Activated CD8-positive, alpha-beta T cell treated with anti-CD3 and anti-CD28 coated beads, Interleukin-2, amount 10 ng/mL, durations not matched to agents 7 days and 5 days (primary cell): ENCODE measurements around the gene QPRT. TPM values are rescaled to one million over a fixed set of nuclear protein-coding genes. Genes with fewer than 3 reads are reported as not detected.
"Not testable (repeated sequence)": the region's sequence is repeated elsewhere in the genome, so short reads cannot be mapped to it uniquely, and the experiment has no call there.

Experiments used
- ATAC-seq: fragments of 150-1000 bp; cut with Tn5 transposase; one replicate; pipeline ENCODE4 v1.10.0; 2021; ENCODE audit warnings: moderate library complexity
- CTCF ChIA-PET: fragments of 350-600 bp; sonication (Branson Sonifier 250); formaldehyde crosslinking; loops from one replicate; lab custom pipeline; 2021; ENCODE audit warnings: antibody characterized with exemption; lab: Charles Lee
- POLR2A ChIA-PET: fragments of 350-600 bp; sonication (Branson Sonifier 250); formaldehyde crosslinking; loops from one replicate; lab custom pipeline; 2021; ENCODE audit warnings: antibody characterized with exemption; lab: Charles Lee
- DNase-seq: peaks from one replicate; pipeline ENCODE4 v3.0.0-alpha.2; 2020
- H3K27ac Mint-ChIP-seq: one replicate; pipeline ENCODE4 v1.8.0; 2021; ENCODE audit warnings: mild to moderate bottlenecking, mixed read lengths
- H3K27me3 Mint-ChIP-seq: one replicate; pipeline ENCODE4 v1.8.0; 2021; ENCODE audit warnings: low read depth, mixed read lengths
- H3K36me3 Mint-ChIP-seq: one replicate; pipeline ENCODE4 v1.8.0; 2021; ENCODE audit warnings: low read depth, mixed read lengths
- H3K4me1 Mint-ChIP-seq: one replicate; pipeline ENCODE4 v1.8.0; 2021; ENCODE audit warnings: low read depth, mixed read lengths
- H3K4me3 Mint-ChIP-seq: one replicate; pipeline ENCODE4 v1.8.0; 2021; ENCODE audit warnings: mild to moderate bottlenecking, mixed read lengths
- H3K9me3 Mint-ChIP-seq: one replicate; pipeline ENCODE4 v1.8.0; 2022; ENCODE audit warnings: mixed read lengths; ENCODE audit not compliant: insufficient read depth
- total RNA-seq, 2 experiments: library from RNA; stranded (reverse); gene quantifications; one replicate each; pipeline ENCODE4 v1.2.3, GENCODE V29; 2021

The QPRT gene
- total RNA-seq, 2 experiments from 2014 or later = 8.6 to 10.2 TPM

DNA sequence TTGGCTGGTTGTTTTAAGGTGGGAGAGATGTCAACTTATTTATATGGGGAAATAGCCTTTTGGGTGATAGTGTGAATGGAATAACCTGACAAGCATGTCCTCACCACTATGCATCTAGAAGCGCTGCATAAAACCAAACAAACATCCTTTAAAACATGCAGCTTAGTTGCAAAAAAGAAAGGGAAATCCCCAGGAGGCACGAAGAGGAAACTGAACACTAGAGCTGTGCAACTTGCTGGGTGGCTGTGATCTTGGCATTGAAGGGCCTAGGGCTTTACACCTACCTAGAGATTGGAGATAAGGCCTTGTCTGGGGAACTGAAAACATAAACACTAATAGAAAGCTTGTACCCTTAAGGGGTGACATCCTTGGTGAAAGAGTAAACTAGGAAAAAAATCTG is 59.5 kb downstream of the QPRT start:
- H3K27ac Mint-ChIP-seq = peak overlapping the region; percentile 77
- H3K4me3 Mint-ChIP-seq = peak overlapping the region; percentile 40
- peaks cover 3% of the 10 kb centered on the region for H3K27me3 Mint-ChIP-seq
- H3K9me3 Mint-ChIP-seq = no peaks in the 10 kb centered on the region
- POLR2A ChIA-PET = interaction anchor here (0.6 to 2.3 kb wide), 4 partner anchors 9 to 703 kb away, joined by 3 to 9 read pairs (median 4); partner anchors contain the start of gene KIF22
- H3K4me1 Mint-ChIP-seq = peaks cover 60% of the 10 kb centered on the region
- DNase-seq = peak; percentile 66
- CTCF ChIA-PET = interaction anchor here (0.6 to 3.2 kb wide), 13 partner anchors 9 to 79 kb away, joined by 3 to 24 read pairs (median 5); partner anchors contain the start of genes KIF22 and PAGR1
- ATAC-seq = peak; percentile 83
- peaks cover 49% of the 10 kb centered on the region for H3K36me3 Mint-ChIP-seq

DNA sequence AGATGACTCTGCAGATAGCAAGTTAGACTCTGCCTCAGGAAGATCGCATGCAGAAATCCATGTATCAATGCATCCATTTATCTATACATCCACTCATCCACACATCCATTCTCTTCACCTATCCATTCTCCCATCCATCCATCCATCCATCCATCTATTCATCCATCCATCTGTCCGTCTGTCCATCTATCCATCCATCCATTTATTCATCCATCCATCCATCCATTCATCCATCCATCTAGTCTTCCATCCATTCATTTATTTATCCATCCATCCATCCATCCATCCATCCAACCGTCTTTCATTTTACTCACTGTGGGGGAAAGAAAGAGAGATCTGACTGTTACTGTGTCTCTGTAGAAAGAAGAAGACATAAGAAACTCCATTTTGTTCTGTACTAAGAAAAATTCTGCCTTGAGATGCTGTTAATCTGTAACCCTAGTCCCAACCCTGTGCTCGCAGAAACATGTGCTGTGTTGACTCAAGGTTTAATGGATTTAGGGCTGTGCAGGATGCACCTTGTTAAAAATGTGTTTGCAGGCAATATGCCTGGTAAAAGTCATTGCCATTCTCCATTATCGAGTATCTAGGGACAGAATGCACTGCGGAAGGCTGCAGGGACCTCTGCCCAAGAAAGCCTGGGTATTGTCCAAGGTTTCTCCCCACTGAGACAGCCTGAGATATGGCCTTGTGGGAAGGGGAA is 61.1 kb downstream of the QPRT start:
- H3K9me3 Mint-ChIP-seq, ATAC-seq, DNase-seq, H3K27me3 Mint-ChIP-seq, H3K4me3 Mint-ChIP-seq: not testable (repeated sequence)
- peak overlapping the region; percentile 13 for H3K27ac Mint-ChIP-seq
- ChIA-PET POLR2A (interaction anchor here (2.3 kb wide), 1 partner anchor 51 kb away, joined by 9 read pairs; the partner anchor contains the start of gene KIF22), CTCF (interaction anchor here (2.0 to 3.2 kb wide), 2 partner anchors 45 to 50 kb away, joined by 21 to 24 read pairs; partner anchors contain the start of gene KIF22)
- peaks cover 70% of the 10 kb centered on the region for H3K4me1 Mint-ChIP-seq
- H3K36me3 Mint-ChIP-seq = peaks cover 59% of the 10 kb centered on the region

DNA sequence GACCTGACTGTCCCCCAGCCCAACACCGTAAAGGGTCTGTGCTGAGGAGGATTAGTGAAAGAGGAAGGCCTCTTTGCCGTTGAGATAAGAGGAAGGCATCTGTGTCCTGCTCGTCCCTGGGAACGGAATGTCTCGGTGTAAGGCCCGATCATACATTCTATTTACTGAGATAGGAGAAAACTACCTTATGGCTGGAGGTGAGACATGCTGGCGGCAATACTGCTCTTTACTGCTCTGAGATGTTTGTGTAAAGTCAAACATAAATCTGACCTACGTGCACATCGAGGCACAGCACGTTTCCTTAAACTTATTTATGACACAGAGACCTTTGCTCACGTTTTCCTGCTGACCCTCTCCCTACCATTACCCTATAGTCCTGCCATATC is 61.6 kb downstream of the QPRT start:
- DNase-seq, H3K4me3 Mint-ChIP-seq, H3K27me3 Mint-ChIP-seq, H3K27ac Mint-ChIP-seq, CTCF ChIA-PET, ATAC-seq, H3K9me3 Mint-ChIP-seq: not testable (repeated sequence)
- peaks cover 64% of the 10 kb centered on the region for H3K36me3 Mint-ChIP-seq
- POLR2A ChIA-PET = interaction anchor here (1.0 kb wide), 1 partner anchor 50 kb away, joined by 3 read pairs; the partner anchor contains the start of gene KIF22
- peaks cover 70% of the 10 kb centered on the region for H3K4me1 Mint-ChIP-seq

DNA sequence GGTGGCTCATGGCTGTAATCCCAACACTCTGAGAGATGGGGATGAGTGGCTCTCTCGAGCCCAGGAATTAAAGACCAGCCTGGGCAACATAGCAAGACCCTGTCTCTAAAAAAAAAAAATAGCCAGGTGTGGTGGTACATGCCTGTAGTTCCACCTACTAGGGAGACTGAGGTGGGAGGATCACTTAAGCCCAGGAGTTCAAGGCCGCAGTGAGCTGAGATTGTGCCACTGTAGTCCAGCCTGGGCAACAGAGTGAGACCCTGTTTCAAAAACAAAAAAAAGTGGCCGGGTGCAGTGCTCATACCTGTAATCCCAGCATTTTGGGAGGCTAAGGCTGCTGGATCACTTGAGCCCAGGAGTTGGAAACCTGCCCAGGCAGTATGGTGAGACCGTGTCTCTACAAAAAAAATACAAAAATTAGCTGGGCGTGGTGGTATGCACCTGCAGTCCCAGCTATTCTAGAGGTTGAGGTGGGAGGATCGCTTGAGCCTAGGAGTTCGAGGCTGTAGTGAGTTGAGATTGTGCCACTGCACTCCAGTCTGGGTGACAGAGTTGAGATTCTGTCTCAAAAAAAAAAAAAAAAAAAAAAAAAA is 63.8 kb downstream of the QPRT start:
- peak overlapping the region; percentile 7 for H3K27ac Mint-ChIP-seq
- H3K9me3 Mint-ChIP-seq = no peaks in the 10 kb centered on the region
- peak overlapping the region; percentile 75 for H3K4me3 Mint-ChIP-seq
- peaks cover 65% of the 10 kb centered on the region for H3K36me3 Mint-ChIP-seq
- H3K4me1 Mint-ChIP-seq = peaks cover 80% of the 10 kb centered on the region
- POLR2A ChIA-PET = interaction anchor here (0.6 to 1.6 kb wide), 3 partner anchors 11 to 43 kb away, joined by 3 to 5 read pairs (median 4); no protein-coding TSS in a partner anchor
- ATAC-seq = no peak
- no peaks in the 10 kb centered on the region for H3K27me3 Mint-ChIP-seq
- CTCF ChIA-PET = interaction anchor here (1.9 to 2.1 kb wide), 2 partner anchors 47 to 74 kb away, joined by 8 to 14 read pairs; partner anchors contain the start of genes KIF22 and PAGR1
- no peak for DNase-seq

DNA sequence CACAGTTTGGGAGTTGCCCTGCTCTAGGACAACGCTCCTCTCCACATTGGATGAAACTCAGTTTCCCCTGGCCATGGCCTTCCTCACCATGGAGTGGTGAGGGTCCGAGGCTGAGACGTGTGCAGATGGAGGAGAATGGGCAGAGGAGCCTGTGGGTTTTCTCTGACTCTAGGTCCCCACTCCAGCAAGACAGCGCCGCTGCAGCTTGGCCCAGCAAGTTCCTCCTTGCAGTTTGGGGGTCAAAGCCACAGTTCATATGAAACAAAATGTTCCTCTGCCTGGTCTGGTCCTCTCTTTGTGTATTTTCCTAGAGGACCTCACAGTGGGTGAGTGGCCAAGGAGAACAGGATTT is 64.5 kb downstream of the QPRT start:
- peaks cover 66% of the 10 kb centered on the region for H3K36me3 Mint-ChIP-seq
- ATAC-seq (no peak), DNase-seq (no peak)
- no peaks in the 10 kb centered on the region for H3K27me3 Mint-ChIP-seq
- H3K4me1 Mint-ChIP-seq = peaks cover 76% of the 10 kb centered on the region
- peak overlapping the region; percentile 75 for H3K4me3 Mint-ChIP-seq
- ChIA-PET CTCF (interaction anchor here (1.0 to 2.1 kb wide), 4 partner anchors 29 to 73 kb away, joined by 4 to 14 read pairs (median 8); partner anchors contain the start of genes KIF22 and PAGR1), POLR2A (interaction anchor here (0.6 to 1.9 kb wide), 7 partner anchors 11 to 441 kb away, joined by 3 to 7 read pairs (median 4); partner anchors contain the start of gene KIF22)
- no peaks in the 10 kb centered on the region for H3K9me3 Mint-ChIP-seq
- H3K27ac Mint-ChIP-seq = peak overlapping the region; percentile 76

DNA sequence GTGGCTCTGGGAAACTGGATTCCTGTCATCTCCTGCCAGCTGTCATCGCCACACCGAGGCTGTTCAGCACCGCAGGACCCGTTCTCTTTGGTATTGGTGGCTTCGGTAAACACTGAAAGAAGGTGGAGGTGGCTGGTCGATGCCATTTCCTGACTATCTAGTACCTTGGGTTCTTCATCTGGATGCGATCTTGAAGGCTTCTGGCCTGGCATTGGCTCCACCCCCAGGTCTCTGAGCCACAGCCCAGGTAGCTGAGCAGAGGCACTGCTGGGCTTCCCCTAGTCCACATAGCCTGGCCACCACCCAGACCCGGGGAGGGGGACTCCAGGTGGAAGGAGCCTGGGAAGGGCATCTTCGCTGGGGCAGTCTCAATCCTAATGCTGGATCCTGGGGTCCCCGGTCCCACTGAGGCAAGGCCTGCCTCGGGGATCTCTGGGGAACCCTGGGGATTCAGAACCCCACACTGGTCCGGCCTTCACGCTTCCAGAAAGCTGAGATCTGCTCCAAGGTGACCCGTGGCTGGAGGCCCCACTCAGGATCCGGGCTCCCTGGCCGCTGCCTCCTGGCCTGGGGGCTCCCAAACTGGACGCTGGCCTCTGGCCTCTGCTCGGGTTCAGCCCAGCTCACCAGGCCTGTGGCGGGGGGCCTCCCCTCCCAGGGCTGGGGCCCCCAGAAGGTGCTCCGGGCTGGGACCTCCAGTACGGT is 65.0 kb downstream of the QPRT start:
- Mint-ChIP-seq H3K27ac (peak overlapping the region; percentile 76), H3K9me3 (no peaks in the 10 kb centered on the region), H3K4me3 (peak overlapping the region; percentile 99), H3K4me1 (peaks cover 75% of the 10 kb centered on the region), H3K36me3 (peaks cover 67% of the 10 kb centered on the region), H3K27me3 (no peaks in the 10 kb centered on the region)
- ATAC-seq = peak; percentile 11
- POLR2A ChIA-PET = interaction anchor here (0.6 to 3.0 kb wide), 8 partner anchors 10 to 440 kb away, joined by 3 to 27 read pairs (median 4); partner anchors contain the start of gene KIF22
- DNase-seq = peak; percentile 49
- CTCF ChIA-PET = interaction anchor here (0.6 to 2.1 kb wide), 8 partner anchors 11 to 288 kb away, joined by 3 to 14 read pairs (median 4); partner anchors contain the start of genes KIF22, MAZ and PAGR1

DNA sequence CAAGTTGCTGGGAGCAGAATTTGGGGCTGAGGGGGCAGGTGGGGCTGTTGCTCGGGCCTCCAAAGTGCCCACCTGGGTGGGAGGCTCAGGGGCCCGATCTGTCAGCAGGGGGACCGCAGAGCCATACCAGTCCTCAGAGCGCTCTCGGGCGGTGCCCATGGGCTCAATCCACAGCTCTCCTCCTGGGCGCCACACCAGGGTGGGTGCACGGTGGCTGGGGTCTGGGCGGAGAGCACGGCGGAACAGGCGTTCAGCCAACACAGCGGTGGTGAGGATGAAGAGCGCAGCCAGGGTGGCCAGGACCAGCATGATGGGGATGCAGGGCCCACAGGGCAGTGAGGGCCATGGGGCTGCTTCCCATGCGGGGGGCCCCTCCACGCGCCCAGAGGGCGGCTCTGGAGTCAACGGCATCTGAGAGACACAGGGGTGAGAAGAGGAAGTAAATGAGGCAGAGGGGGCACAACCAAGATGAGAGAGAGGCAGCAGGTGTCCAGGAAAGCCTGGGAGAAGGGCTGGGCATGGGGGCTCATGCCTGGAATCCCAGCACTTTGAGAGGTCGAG is 65.6 kb downstream of the QPRT start:
- CTCF ChIA-PET = interaction anchor here (0.6 to 2.1 kb wide), 10 partner anchors 11 to 287 kb away, joined by 3 to 14 read pairs (median 4); partner anchors contain the start of genes KIF22, MAZ and PAGR1
- H3K4me1 Mint-ChIP-seq = peaks cover 72% of the 10 kb centered on the region
- peak overlapping the region; percentile 96 for H3K27ac Mint-ChIP-seq
- peaks cover 70% of the 10 kb centered on the region for H3K36me3 Mint-ChIP-seq
- H3K4me3 Mint-ChIP-seq = peak overlapping the region; percentile 99
- DNase-seq (peak; percentile 38), ATAC-seq (peak; percentile 4)
- H3K27me3 Mint-ChIP-seq = no peaks in the 10 kb centered on the region
- POLR2A ChIA-PET = interaction anchor here (1.3 to 3.0 kb wide), 4 partner anchors 13 to 60 kb away, joined by 5 to 27 read pairs (median 6); partner anchors contain the start of gene KIF22
- H3K9me3 Mint-ChIP-seq = no peaks in the 10 kb centered on the region

DNA sequence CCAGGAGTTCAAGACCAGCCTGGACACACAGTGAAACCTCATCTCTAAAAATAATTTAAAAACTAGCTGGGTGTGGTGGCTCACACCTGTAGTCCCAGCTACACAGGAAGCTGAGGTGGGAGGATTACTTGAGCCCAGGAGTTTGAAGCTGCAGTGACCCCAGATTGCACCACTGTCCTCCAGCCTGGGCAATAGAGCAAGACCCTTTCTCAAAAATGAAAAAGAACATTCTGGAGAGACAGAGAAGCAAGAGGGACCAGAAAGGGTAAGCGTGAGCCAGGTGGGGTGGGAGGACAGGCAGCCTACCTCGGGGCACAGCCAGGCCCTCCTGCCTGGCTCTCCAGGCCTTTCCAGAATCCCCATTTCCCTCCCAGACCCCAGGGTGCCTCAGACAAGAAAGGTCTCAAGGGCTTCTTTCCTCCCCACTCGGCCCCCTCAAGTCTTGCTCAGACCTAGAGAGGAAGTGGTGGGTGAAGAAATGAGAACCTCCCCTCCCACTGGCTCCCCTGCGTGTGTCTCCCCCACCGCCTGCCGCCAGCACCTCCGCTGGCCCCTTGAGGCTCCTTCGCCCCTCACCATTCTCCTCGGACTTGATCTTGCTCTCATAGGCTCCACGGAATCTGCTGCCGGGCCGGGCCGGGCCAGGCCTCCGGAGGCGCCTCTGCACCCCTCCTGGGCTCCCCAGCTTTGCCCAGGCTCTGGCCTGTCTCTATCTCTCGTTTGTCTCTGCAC is 66.3 kb downstream of the QPRT start:
- POLR2A ChIA-PET = interaction anchor here (0.7 to 3.0 kb wide), 5 partner anchors 14 to 59 kb away, joined by 3 to 27 read pairs (median 5); partner anchors contain the start of gene KIF22
- peaks cover 66% of the 10 kb centered on the region for H3K4me1 Mint-ChIP-seq

DNA sequence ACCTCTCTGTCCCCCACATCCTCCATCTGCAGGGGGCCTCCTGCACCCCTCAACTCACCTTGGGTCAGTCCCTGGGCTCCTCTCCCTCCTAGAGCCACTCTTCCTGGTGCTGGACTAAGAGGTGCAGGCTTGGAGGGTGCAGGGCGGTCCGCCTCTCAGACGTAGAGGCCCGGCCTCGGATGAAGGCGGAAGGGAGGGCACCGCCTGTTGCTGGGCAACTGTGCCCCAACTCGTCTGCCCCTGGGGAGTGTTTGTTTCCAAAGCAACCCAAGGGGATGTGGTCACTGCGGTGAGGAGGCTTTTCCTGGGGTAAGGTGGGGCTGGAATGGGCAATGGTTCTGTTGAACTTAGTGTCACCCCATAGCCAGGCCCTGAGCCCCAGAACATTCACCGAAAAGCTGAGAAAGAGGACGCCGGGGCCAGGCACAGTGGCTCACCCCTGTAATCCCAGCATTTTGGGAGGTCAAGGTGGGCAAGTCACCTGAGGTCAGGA is 66.9 kb downstream of the QPRT start, which contains the start of gene C16orf54:
Gene C16orf54, minus strand, starts transcription at position 138 of the 493 bp plus-strand sequence. CDS start 1,039 bp downstream, outside the sequence.
- peak within 1 kb of the TSS; percentile 96 for H3K27ac Mint-ChIP-seq
- H3K36me3 Mint-ChIP-seq = peaks cover 61% of the 10 kb centered on the region
- CTCF ChIA-PET = interaction anchor here (0.7 to 2.1 kb wide), 7 partner anchors 9 to 70 kb away, joined by 3 to 9 read pairs (median 4); partner anchors contain the start of genes KIF22 and PAGR1
- peaks cover 60% of the 10 kb centered on the region for H3K4me1 Mint-ChIP-seq
- peak; percentile 97 for DNase-seq
- ATAC-seq = peak; percentile 84
- H3K27me3 Mint-ChIP-seq = no peaks in the 10 kb centered on the region
- POLR2A ChIA-PET = interaction anchor here (0.6 to 3.0 kb wide), 7 partner anchors 9 to 66 kb away, joined by 3 to 27 read pairs (median 3); partner anchors contain the start of gene KIF22
- peak within 1 kb of the TSS; percentile 99 for H3K4me3 Mint-ChIP-seq
- H3K9me3 Mint-ChIP-seq = no peaks in the 10 kb centered on the region

More for the DNA sequence above, 66.3 kb downstream of the QPRT start:
- no peaks in the 10 kb centered on the region for H3K27me3 Mint-ChIP-seq
- CTCF ChIA-PET = interaction anchor here (0.9 to 2.1 kb wide), 7 partner anchors 9 to 71 kb away, joined by 3 to 9 read pairs (median 4); partner anchors contain the start of genes KIF22, MAZ and PAGR1
- ATAC-seq = peak; percentile 50
- H3K4me3 Mint-ChIP-seq = peak overlapping the region; percentile 99
- H3K27ac Mint-ChIP-seq = peak overlapping the region; percentile 96
- peaks cover 66% of the 10 kb centered on the region for H3K36me3 Mint-ChIP-seq
- H3K9me3 Mint-ChIP-seq = no peaks in the 10 kb centered on the region
- peak; percentile 71 for DNase-seq
